ENCODE measurements around the gene PCDH11X.
"Not testable (repeated sequence)": the region's sequence is repeated elsewhere in the genome, so short reads cannot be mapped to it uniquely, and the experiment has no call there.

The PCDH11X gene, protein sequence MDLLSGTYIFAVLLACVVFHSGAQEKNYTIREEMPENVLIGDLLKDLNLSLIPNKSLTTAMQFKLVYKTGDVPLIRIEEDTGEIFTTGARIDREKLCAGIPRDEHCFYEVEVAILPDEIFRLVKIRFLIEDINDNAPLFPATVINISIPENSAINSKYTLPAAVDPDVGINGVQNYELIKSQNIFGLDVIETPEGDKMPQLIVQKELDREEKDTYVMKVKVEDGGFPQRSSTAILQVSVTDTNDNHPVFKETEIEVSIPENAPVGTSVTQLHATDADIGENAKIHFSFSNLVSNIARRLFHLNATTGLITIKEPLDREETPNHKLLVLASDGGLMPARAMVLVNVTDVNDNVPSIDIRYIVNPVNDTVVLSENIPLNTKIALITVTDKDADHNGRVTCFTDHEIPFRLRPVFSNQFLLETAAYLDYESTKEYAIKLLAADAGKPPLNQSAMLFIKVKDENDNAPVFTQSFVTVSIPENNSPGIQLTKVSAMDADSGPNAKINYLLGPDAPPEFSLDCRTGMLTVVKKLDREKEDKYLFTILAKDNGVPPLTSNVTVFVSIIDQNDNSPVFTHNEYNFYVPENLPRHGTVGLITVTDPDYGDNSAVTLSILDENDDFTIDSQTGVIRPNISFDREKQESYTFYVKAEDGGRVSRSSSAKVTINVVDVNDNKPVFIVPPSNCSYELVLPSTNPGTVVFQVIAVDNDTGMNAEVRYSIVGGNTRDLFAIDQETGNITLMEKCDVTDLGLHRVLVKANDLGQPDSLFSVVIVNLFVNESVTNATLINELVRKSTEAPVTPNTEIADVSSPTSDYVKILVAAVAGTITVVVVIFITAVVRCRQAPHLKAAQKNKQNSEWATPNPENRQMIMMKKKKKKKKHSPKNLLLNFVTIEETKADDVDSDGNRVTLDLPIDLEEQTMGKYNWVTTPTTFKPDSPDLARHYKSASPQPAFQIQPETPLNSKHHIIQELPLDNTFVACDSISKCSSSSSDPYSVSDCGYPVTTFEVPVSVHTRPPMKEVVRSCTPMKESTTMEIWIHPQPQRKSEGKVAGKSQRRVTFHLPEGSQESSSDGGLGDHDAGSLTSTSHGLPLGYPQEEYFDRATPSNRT (N-terminal part only)

DNA sequence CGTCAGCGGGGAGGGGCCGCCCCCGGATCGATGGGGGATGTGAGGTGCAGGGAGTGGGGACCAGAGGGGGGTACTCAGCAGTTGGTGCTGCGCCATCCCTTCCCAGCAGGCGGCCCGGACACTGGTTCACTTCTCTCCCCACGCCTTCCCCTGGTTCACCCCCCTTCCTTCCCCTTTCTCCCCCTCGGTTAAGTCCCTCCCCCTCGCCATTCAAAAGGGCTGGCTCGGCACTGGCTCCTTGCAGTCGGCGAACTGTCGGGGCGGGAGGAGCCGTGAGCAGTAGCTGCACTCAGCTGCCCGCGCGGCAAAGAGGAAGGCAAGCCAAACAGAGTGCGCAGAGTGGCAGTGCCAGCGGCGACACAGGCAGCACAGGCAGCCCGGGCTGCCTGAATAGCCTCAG, at the start of gene PCDH11X:
TSS of gene PCDH11X (plus strand) at position 241 of the 400 bp plus-strand sequence. CDS start 56,130 bp downstream, outside the sequence.
- DNase-seq (ENCODE audit: low read depth) = not testable (repeated sequence)

DNA sequence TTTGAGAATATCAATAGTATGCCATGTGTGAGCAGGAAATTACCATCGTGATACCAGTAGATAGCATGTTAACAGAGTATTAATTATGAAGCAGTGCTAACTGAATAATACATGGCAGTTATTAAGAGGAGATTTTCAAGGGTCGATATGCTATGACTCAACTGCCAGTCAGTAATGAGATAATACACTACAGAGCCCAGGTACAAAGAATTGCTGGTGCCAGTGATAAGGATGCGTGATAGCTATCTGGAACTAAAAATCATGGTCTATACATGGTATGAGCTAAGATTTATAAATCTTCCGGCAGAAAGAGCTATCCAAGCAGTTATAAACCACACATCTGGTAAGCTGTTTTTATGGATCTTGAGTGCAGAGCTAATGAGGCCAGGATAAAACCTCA, 31.7 kb upstream of the PCDH11X start:
- not testable (repeated sequence) for DNase-seq (ENCODE audit: low read depth)

DNA sequence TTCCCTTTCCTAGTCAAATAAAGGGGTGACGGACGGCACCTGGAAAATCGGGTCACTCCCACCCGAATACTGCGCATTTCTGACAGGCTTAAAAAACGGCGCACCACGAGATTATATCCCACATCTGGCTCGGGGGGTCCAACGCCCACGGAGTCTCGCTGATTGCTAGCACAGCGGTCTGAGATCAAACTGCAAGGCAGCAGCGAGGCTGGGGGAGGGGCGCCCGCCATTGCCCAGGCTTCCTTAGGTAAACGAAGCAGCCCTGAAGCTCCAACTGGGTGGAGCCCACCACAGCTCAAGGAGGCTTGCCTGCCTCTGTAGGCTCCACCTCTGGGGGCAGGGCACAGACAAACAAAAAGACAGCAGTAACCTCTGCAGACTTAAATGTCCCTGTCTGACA, 26.2 kb upstream of the PCDH11X start:
- DNase-seq (ENCODE audit: low read depth) = not testable (repeated sequence)

DNA sequence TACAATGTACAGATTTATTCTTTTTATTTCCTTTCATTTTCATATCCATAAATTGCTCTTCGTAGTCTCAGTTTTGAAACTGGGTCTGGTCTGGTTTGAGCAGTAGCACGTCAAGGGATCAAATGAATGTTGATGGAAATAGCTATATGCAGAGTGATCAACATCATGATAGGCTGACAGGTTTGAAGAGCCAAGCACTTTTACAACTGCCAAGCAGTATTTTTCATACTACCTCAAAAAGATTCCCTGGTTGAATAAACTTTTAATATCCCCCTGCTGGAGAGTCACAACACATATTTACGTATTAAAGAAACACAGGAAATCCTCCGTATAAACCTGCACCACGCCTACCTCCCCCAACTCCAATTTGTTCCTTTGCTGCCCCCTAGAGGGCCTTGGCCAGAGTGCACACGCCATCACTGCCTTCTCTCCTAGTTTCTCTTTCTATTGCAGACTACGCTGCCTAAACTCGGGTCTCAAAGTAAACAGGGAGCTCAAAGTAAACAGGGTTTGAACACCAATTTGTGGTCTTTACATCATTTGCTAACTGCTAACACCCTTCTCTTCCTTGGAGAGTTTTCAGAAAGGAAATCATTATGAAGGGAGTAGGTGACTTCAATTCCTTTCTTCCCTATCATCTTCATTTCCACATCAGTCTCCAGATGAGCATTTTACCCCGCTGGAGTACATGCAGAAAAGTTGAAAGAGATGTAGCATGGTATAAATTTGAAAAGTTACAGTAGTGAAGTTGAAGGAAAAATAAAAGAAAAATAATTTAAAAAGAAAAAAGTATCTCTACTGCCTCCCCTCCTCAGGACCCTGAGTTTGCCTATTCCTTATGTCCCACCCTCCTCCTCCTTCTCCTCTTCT, 8.3 kb upstream of the PCDH11X start:
- DNase-seq (ENCODE audit: low read depth) = not testable (repeated sequence)

DNA sequence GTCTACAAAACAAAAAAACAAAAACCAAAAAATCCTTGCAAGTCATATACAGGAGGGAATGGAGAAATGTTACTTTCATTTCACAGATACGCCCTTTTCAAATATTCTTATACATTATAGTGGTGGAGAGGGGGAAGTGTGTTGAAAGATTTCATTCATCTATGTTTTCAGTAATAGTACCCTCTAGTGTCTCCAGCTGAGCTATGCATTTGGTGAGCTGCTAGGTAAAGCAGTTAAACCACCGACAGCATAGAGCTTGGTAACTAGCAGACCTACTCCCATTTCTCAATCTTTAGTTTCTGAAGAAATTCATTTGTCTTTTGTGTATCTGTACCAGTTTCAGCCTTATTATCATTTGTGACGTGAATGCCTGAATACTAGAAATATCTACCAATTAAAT, 5.2 kb upstream of the PCDH11X start:
- DNase-seq (ENCODE audit: low read depth) = not testable (repeated sequence)

DNA sequence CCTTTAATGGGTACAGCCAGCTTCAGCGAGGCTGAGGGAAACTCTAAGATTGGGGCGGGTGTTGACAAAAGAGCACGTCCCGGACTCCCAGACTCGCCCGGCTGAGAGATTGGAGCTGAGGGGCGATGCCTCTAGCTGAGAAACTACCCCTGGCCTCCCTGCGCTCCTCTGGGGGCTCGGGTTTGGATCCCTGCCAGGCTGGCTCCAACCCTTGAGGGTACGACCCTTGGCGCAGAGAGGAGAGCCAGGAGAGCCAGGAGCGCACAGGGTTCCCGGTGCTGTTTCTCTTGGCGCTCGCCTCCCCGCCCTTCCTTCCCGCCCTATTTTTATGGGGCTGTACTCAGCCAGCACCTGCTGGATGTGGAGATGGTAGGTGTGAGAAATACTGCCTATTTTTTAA, 833 bp downstream of the PCDH11X start:
- DNase-seq (ENCODE audit: low read depth) = not testable (repeated sequence)

DNA sequence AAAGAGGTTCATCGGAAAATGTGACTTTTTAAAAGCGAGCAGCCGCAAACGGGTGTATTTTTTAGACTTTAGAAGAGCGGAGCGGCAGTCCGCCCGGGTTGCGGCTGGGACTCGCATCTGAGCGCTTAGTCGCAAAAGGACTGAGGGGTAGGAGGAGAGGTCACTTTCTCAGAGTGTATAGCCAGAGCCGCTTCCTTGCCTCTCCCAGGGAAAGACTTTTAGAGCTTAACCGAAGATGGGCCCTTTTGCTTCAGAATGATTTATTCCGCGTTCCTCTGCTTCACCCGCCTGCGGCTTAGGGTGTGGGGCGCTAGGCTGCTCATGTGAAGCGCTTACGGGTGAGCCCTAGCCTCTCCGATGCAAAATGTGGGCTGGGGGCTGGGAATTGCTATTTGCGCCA, 1.5 kb downstream of the PCDH11X start:
- DNase-seq (ENCODE audit: low read depth) = not testable (repeated sequence)

DNA sequence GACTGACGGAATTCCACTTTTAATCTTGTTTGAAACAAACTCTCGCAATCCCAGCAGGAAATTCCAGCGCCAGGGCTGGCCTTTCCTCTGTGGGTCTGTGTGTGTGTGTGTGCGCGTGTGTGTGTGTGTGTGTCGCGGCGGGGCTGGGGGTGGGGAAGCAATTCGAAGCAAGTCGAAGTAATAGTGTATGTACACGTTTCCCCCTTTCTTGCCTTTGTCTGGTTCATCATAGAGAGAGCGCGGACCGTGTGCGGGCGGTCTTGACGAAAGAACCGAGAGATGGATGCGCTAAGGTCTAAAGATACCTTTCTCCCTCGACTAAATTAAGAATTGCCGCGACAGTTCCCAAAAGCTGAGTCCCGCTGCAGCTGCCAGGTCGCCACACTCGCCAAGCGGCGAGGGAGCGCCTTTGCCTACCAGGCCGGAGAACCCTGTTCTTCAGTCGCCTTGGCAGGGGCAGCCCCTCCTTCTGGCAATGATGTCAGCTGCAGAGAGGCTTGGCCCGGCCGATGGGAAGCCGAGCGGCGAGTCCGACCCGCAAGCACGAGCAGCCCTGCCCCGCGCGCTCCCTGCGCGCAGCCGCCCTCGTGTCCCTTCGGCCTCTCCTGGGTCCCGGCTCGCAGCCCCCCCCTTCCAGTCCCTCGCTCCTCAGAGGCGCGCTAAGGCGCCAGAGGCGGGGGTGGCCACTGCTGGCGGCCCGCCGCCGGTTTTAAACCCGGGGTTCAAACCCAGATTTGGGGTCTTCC, 2.6 kb downstream of the PCDH11X start:
- DNase-seq (ENCODE audit: low read depth) = not testable (repeated sequence)

DNA sequence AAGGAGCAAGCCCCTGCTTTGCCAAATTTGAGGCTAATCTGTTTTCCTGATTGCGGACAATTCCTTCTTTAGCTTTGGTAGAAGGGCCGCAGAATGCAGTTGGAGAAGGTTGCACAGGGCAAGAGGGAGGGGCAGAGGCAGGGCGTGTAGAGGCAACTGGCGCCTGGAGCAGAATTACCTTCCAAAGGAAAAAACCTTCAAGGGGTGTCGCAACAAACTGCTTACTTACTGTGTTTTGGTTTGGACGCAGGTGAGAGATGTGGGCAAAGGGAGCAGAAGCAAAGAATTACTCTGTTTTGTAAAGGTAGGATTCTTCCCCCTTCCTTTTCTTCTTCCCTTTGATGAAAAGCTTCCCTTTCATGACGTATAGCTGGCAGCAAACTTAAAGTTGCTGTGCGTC, 3.6 kb downstream of the PCDH11X start:
- not testable (repeated sequence) for DNase-seq (ENCODE audit: low read depth)

DNA sequence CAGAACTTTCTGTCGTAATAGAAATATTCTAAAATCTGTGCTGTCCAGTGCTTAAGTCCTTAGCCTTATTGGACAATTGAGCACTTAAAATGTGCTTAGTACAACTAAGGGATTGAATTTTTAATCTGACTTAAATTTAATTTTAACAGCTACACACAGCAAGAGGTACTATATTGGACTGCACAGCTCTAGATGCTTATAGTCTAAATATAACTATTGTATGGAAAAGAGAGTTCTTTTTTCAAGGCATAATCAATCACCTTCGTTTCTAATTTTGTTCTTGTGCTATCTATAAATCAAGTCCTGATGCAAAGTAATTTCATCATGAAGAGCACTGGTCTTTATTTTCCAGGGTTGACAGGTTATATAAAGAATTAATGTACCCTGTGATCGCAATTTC, 38.4 kb downstream of the PCDH11X start:
- DNase-seq (ENCODE audit: low read depth) = not testable (repeated sequence)

DNA sequence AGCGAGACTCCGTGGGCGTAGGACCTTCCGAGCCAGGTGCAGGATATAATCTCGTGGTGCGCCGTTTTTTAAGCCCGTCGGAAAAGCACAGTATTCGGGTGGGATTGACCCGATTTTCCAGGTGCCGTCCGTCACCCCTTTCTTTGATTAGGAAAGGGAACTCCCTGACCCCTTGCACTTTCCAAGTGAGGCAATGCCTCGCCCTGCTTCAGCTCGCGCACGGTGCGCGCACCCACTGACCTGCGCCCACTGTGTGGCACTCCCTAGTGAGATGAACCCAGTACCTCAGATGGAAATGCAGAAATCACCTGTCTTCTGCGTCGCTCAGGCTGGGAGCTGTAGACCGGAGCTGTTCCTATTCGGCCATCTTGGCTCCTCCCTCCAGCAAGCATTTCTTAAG, 46.1 kb downstream of the PCDH11X start:
- DNase-seq (ENCODE audit: low read depth) = not testable (repeated sequence)
